Colonic mucosa (tissue), 4 donors: ENCODE data around the gene SMPDL3B. TPM values are rescaled to one million over a fixed set of nuclear protein-coding genes. Genes with fewer than 3 reads are reported as not detected.

Experiments used
- DNase-seq: peaks from one replicate; pipeline ENCODE4 v3.0.0-alpha.2; 2020
- H3K27ac ChIP-seq: fragments of 200-600 bp; one replicate; pipeline ENCODE4 v1.8.0; 2021
- H3K27me3 ChIP-seq: fragments of 200-600 bp; one replicate; pipeline ENCODE4 v1.8.0; 2021
- H3K36me3 ChIP-seq: fragments of 200-600 bp; one replicate; pipeline ENCODE4 v1.8.0; 2021
- H3K4me1 ChIP-seq: fragments of 200-600 bp; one replicate; pipeline ENCODE4 v1.8.0; 2021; ENCODE audit warnings: mild to moderate bottlenecking
- H3K4me3 ChIP-seq: fragments of 200-600 bp; one replicate; pipeline ENCODE4 v1.8.0; 2021
- H3K9ac ChIP-seq, 2 donors: one replicate each; pipeline ENCODE4 v1.7.0; 2013; ENCODE audit warnings: control low read depth in 2 of 2, low read depth in 2 of 2, low read length in 2 of 2
- H3K9me3 ChIP-seq: fragments of 200-600 bp; one replicate; pipeline ENCODE4 v1.8.0; 2021
- CTCF ChIP-seq: fragments of 200-600 bp; IDR thresholded peaks from one replicate; pipeline ENCODE4 v1.8.0; 2022; ENCODE audit warnings: antibody characterized with exemption, mild to moderate bottlenecking
- intact Hi-C: fragments of 100-400 bp; cut with DNase I; formaldehyde crosslinking; loops from one replicate; pipeline ENCODE4 v1.14.1; 2022
- total RNA-seq, 2 donors: library from RNA; stranded (reverse); fragmentation: NEBNext Ultra II Directional in 1 of 2; extraction: Animal tissue kit (Norgen Biotek cat#: 25700) in 1 of 2; gene quantifications; one replicate each; pipeline ENCODE4 v1.2.1, GENCODE V29; 2021
- donor health status: healthy.
- donor health status: DM: no; HTN: no; CAD: no.
- donor health status: DM: no; HTN: no; CAD: no.

SMPDL3B gene
- total RNA-seq, 2 donors from 2014 or later = 27.4 to 38.6 TPM

- peak; percentile 63 for DNase-seq
- Histone ChIP-seq H3K27ac (peak overlapping the region; percentile 30), H3K4me3 (no peak overlapping the region), H3K36me3 (no peaks in the 10 kb centered on the region), H3K9me3 (no peaks in the 10 kb centered on the region), H3K27me3 (no peaks in the 10 kb centered on the region), H3K9ac (no peak overlapping the region), H3K4me1 (no peaks in the 10 kb centered on the region)
- TF ChIP-seq CTCF = no peak
- intact Hi-C loops = no loop called here
These were observed 17.3 kb downstream of the SMPDL3B start for GRCh38 chr1:27952147-27952546.

- no peak overlapping the region for H3K9ac ChIP-seq
- no peak overlapping the region for H3K4me3 ChIP-seq
- intact Hi-C loops = no loop called here
- no peak for DNase-seq
- H3K27me3 ChIP-seq = no peaks in the 10 kb centered on the region
- H3K4me1 ChIP-seq = no peaks in the 10 kb centered on the region
- no peaks in the 10 kb centered on the region for H3K9me3 ChIP-seq
- no peak for TF ChIP-seq CTCF
- no peaks in the 10 kb centered on the region for H3K36me3 ChIP-seq
- H3K27ac ChIP-seq = no peak overlapping the region
These were observed 19.4 kb downstream of the SMPDL3B start for GRCh38 chr1:27954186-27954585.

- Histone ChIP-seq H3K27me3 (no peaks in the 10 kb centered on the region), H3K4me3 (no peak overlapping the region), H3K4me1 (no peaks in the 10 kb centered on the region), H3K27ac (no peak overlapping the region), H3K9ac (no peak overlapping the region), H3K9me3 (no peaks in the 10 kb centered on the region), H3K36me3 (no peaks in the 10 kb centered on the region)
- no peak for TF ChIP-seq CTCF
- no peak for DNase-seq
- intact Hi-C loops = no loop called here
These were observed 20.3 kb downstream of the SMPDL3B start for GRCh38 chr1:27955076-27955475.

- TF ChIP-seq CTCF = no peak
- no peaks in the 10 kb centered on the region for H3K9me3 ChIP-seq
- H3K36me3 ChIP-seq = no peaks in the 10 kb centered on the region
- H3K27me3 ChIP-seq = no peaks in the 10 kb centered on the region
- no peak overlapping the region for H3K9ac ChIP-seq
- peaks cover 3% of the 10 kb centered on the region for H3K4me1 ChIP-seq
- intact Hi-C loops = no loop called here
- DNase-seq = no peak
- no peak overlapping the region for H3K4me3 ChIP-seq
- H3K27ac ChIP-seq = no peak overlapping the region
These were observed 22.0 kb downstream of the SMPDL3B start for GRCh38 chr1:27956761-27957160.

GRCh38 chr1:27957655-27958054 is 22.9 kb downstream of the SMPDL3B start:
- no peak for TF ChIP-seq CTCF
- H3K9ac ChIP-seq = no peak overlapping the region
- intact Hi-C loops = no loop called here
- H3K36me3 ChIP-seq = no peaks in the 10 kb centered on the region
- no peak for DNase-seq
- no peaks in the 10 kb centered on the region for H3K9me3 ChIP-seq
- peaks cover 3% of the 10 kb centered on the region for H3K4me1 ChIP-seq
- H3K27me3 ChIP-seq = no peaks in the 10 kb centered on the region
- no peak overlapping the region for H3K27ac ChIP-seq
- H3K4me3 ChIP-seq = no peak overlapping the region

GRCh38 chr1:27958513-27958912 is 23.7 kb downstream of the SMPDL3B start:
- Histone ChIP-seq H3K27ac (no peak overlapping the region), H3K9me3 (no peaks in the 10 kb centered on the region), H3K36me3 (no peaks in the 10 kb centered on the region), H3K27me3 (no peaks in the 10 kb centered on the region), H3K4me1 (peaks cover 3% of the 10 kb centered on the region), H3K9ac (no peak overlapping the region), H3K4me3 (no peak overlapping the region)
- intact Hi-C loops = no loop called here
- DNase-seq = no peak
- TF ChIP-seq CTCF = no peak
